Progenitor cell of endocrine pancreas (in vitro differentiated cells): Measurements from ENCODE around the gene RPS15A. TPM values are rescaled to one million over a fixed set of nuclear protein-coding genes. Genes with fewer than 3 reads are reported as not detected.

Source experiments
- DNase-seq: peaks from one replicate; pipeline ENCODE4 v3.0.0; 2021; ENCODE audit warnings: low spot score; ENCODE audit not compliant: unreplicated experiment
- H3K27ac Mint-ChIP-seq: 2 replicates; pipeline ENCODE4 v1.8.0; 2021; ENCODE audit warnings: mild to moderate bottlenecking, moderate library complexity, mixed read lengths
- H3K27me3 Mint-ChIP-seq: 2 replicates; pipeline ENCODE4 v1.8.0; 2021; ENCODE audit warnings: mixed read lengths
- H3K36me3 Mint-ChIP-seq: 2 replicates; pipeline ENCODE4 v1.8.0; 2022; ENCODE audit warnings: mixed read lengths; ENCODE audit not compliant: insufficient read depth
- H3K4me1 Mint-ChIP-seq: 2 replicates; pipeline ENCODE4 v1.8.0; 2021; ENCODE audit warnings: low read depth, mixed read lengths
- H3K4me3 Mint-ChIP-seq: 2 replicates; pipeline ENCODE4 v1.8.0; 2021; ENCODE audit warnings: low read depth, mild to moderate bottlenecking, moderate library complexity, mixed read lengths
- H3K9me3 Mint-ChIP-seq: 2 replicates; pipeline ENCODE4 v1.8.0; 2021; ENCODE audit warnings: low read depth, mixed read lengths
- total RNA-seq: library from RNA; stranded (reverse); gene quantifications from 2 replicates; pipeline ENCODE4 v1.2.1, GENCODE V29; 2021
- TF ChIP-seq, protein P1 (sequence below): fragments of 200-600 bp; sonication (generic); IDR thresholded peaks from one replicate; pipeline ENCODE4 v1.5.0; 2021; ENCODE audit warnings: antibody characterized with exemption, mild to moderate bottlenecking; ENCODE audit not compliant: unreplicated experiment

Gene RPS15A
- total RNA-seq, 1 donor from 2014 or later, result 1,546 TPM

DNA sequence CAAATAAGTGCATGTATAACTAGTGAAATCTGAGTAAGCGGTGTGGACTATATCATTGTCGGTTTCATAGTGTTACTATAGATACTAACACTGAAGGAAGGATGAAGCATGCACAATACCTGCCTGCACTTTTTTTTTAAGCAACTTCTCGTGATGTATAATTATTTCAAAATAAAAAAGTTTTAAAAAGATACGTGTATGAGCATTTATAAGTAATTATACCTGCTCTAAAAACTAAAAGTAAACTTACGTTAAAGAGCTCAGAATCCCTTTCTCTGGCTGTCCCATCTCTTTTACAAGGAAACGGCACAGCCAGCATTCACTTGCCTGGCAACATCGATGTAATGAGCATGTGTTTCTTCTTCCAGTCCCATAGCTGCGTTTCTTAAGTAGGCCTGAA lies 42.5 kb upstream of the RPS15A start:
- TF ChIP-seq, protein P1, sequence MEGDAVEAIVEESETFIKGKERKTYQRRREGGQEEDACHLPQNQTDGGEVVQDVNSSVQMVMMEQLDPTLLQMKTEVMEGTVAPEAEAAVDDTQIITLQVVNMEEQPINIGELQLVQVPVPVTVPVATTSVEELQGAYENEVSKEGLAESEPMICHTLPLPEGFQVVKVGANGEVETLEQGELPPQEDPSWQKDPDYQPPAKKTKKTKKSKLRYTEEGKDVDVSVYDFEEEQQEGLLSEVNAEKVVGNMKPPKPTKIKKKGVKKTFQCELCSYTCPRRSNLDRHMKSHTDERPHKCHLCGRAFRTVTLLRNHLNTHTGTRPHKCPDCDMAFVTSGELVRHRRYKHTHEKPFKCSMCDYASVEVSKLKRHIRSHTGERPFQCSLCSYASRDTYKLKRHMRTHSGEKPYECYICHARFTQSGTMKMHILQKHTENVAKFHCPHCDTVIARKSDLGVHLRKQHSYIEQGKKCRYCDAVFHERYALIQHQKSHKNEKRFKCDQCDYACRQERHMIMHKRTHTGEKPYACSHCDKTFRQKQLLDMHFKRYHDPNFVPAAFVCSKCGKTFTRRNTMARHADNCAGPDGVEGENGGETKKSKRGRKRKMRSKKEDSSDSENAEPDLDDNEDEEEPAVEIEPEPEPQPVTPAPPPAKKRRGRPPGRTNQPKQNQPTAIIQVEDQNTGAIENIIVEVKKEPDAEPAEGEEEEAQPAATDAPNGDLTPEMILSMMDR, result no peak
- Mint-ChIP-seq H3K36me3 (peaks cover 45% of the 10 kb centered on the region), H3K4me3 (no peak overlapping the region), H3K9me3 (no peaks in the 10 kb centered on the region), H3K27me3 (no peaks in the 10 kb centered on the region), H3K4me1 (no peaks in the 10 kb centered on the region), H3K27ac (no peak overlapping the region)
- DNase-seq, result no peak

DNA sequence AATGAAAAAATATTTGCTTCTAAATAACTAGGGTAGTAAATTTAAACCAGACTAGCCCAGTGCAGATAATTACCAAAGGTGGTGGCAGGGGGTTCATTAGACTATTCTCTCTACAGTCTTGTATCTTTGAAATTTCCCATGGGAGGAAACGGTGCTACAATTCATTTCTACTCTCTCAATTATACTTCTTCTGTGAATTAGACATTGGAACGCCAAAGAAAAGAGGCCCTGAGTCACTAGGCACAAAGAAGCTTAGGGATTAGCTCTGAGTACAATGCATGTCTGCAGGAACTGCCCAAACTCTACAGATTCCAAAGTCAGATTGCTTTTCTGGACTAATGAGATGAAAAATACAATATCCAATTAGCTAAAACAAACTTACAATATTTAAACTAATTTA lies 41.9 kb upstream of the RPS15A start:
- H3K4me3 Mint-ChIP-seq, result no peak overlapping the region
- no peak for DNase-seq
- peaks cover 42% of the 10 kb centered on the region for H3K36me3 Mint-ChIP-seq
- no peaks in the 10 kb centered on the region for H3K27me3 Mint-ChIP-seq
- no peaks in the 10 kb centered on the region for H3K9me3 Mint-ChIP-seq
- H3K4me1 Mint-ChIP-seq, result no peaks in the 10 kb centered on the region
- H3K27ac Mint-ChIP-seq, result no peak overlapping the region
- TF ChIP-seq, protein P1, result no peak

DNA sequence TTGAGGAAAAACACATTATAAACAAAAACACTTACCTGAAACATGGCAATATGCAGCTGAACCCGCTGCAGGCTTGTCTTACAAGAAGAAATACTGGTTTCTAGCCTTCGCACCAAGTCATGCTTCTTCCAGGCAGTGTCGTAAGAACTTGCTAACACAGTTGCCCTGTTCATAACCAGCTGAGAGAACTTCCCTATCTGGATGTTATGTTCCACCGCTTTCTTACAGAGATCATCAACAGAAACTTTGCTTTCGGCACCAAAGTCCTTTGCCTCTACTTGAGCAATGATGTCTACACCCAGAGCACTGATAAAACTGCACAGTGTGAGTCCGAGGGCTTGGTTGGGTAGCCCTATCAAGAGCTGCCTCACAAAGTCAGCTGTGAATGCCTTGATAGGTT lies 39.1 kb upstream of the RPS15A start:
- Mint-ChIP-seq H3K27ac (no peak overlapping the region), H3K27me3 (no peaks in the 10 kb centered on the region), H3K4me1 (no peaks in the 10 kb centered on the region), H3K9me3 (no peaks in the 10 kb centered on the region), H3K36me3 (peaks cover 26% of the 10 kb centered on the region), H3K4me3 (no peak overlapping the region)
- TF ChIP-seq, protein P1, result no peak
- no peak for DNase-seq

DNA sequence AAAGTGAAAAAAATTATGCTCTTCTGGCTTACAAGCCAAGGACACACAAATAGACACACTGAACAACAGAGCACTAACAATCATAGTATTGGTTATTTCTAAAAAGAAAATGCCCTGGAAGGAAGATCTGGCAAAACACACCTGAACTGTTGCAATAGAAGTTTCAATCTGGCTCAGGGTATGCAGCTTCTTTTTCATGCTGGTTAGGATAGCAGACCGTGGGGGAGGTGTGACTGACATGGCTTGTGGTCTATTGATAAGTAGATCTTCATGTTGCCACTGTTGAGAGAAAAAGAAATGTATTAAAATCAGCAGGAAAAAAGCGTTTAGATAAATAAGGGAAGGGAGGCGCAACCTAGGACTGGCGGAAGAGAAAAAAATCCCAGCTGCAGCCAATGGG lies 37.8 kb upstream of the RPS15A start:
- no peaks in the 10 kb centered on the region for H3K9me3 Mint-ChIP-seq
- no peak overlapping the region for H3K4me3 Mint-ChIP-seq

DNA sequence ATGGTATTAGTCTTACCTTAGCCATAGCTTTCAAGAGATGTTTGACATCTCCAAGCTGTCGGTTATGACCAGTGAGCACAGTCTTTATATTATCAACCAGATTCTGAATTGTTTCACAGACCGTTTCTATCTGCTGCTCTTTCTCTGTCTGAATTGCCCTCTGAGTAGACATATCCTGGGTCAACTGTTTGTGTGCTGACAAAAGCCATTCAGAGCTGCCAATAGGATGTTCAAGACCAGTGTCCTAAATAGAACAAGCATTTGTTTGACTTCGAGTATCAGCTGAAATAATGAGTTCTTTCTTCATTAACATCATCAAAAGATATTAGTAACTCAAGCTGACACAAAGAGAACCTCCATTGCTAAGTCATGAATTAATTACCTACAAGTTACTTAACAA lies 26.2 kb upstream of the RPS15A start:
- DNase-seq, result no peak
- peaks cover 27% of the 10 kb centered on the region for H3K36me3 Mint-ChIP-seq
- H3K27me3 Mint-ChIP-seq, result no peaks in the 10 kb centered on the region
- no peaks in the 10 kb centered on the region for H3K4me1 Mint-ChIP-seq
- TF ChIP-seq, protein P1, result no peak
- no peak overlapping the region for H3K27ac Mint-ChIP-seq
- H3K9me3 Mint-ChIP-seq, result no peaks in the 10 kb centered on the region
- no peak overlapping the region for H3K4me3 Mint-ChIP-seq

More for the DNA sequence above, 37.8 kb upstream of the RPS15A start:
- TF ChIP-seq, protein P1, result no peak
- Mint-ChIP-seq H3K36me3 (peaks cover 19% of the 10 kb centered on the region), H3K27ac (no peak overlapping the region), H3K4me1 (no peaks in the 10 kb centered on the region), H3K27me3 (no peaks in the 10 kb centered on the region)
- DNase-seq, result no peak
